HG03139 (cell line): Measurements from ENCODE around the gene SMARCA4.

Experiments
- ATAC-seq: cut with Tn5 transposase; IDR thresholded peaks from one replicate; pipeline ENCODE4 v1.9.1; 2021; ENCODE audit not compliant: unreplicated experiment

SMARCA4 gene

DNA sequence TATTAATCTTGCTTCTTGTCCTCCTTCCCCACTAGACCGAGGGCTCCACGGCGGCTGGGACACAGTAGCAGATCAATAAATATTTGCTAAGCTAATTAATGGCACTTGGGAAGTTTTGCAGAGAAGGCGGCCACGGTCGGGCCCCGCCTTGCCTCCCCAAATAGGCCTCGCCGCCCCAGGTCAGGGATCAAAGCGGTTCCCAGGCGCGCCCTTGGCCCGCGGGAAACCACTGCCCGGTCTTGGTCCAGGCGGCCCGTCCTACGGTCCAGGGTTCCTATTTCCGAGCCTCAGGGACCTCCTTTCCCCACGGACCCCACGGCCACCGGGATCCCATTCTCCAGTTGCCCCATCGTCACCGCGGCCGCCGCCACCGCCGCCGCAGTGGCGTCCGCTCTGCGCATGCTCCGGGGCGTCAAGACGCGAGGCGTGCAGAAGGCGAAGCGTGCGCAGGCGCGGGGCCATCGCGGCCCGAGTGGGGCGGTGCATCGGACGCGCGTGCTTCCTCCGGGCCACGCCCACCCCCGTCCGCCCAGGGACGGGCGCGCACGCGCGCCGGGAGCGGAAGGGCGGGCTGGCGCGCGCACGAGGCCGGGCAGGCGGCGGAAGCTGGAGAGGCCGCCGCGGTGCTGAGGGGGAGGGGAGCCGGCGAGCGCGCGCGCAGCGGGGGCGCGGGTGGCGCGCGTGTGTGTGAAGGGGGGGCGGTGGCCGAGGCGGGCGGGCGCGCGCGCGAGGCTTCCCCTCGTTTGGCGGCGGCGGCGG lies at the start of gene SMARCA4:
SMARCA4 (plus strand) TSS at position 717 of the 759 bp plus-strand sequence. CDS start 23,122 bp downstream, outside the sequence.
- ATAC-seq = peak; percentile 63

DNA sequence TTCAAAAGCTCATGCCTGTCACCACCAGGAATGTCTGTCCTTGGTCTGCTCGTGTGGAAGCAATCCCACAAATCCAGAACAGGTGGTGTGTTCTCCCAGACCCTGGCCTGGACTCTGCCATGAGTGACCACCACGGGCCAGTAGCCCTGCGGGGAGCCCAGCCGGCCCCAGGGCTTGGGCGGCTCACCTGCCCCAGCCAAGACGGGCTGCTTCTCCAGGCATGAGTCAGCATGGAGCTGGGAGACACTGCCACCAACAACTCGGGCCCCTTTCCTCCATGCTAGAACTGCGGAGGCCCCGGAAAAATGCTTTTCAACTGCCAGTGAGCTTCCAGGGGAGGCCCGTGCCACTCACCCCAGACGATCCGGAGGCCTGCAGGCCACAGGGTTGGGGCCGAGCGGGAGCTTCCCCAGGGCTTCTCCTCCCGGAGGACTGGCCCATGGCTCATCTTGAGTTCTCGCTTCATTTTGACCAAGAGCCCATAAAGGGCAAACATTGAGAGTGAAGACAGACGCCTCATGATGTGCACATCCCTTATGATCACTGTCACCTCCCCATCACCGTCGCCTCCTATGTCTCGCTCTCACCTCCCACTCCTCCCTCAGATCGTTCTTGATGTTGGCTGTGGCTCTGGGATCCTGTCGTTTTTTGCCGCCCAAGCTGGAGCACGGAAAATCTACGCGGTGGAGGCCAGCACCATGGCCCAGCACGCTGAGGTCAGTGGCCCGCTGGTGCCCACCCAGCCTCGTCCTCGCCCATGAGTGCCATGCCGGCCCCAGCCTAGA lies 49.1 kb upstream of the SMARCA4 start:
- ATAC-seq = no peak

DNA sequence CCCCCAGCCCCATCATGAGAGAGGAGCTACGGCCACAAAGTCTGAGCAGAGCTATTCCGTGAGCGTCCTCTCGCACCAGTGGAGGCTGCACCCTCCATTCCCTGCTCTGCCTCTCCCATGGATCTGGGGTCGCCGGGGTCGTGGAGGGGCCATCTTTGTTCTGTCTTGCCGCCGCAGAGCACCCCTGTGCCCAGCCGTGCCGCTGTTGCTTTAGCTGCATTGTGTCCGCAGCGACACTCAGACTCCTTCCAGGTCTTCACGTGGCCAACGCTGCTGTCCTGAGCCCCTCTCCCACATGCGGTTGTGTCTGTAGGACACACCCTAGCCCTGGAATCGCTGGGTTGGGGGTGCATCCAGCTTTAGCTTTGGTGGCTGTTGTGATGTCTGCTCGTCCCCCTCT lies 48.2 kb upstream of the SMARCA4 start:
- no peak for ATAC-seq

DNA sequence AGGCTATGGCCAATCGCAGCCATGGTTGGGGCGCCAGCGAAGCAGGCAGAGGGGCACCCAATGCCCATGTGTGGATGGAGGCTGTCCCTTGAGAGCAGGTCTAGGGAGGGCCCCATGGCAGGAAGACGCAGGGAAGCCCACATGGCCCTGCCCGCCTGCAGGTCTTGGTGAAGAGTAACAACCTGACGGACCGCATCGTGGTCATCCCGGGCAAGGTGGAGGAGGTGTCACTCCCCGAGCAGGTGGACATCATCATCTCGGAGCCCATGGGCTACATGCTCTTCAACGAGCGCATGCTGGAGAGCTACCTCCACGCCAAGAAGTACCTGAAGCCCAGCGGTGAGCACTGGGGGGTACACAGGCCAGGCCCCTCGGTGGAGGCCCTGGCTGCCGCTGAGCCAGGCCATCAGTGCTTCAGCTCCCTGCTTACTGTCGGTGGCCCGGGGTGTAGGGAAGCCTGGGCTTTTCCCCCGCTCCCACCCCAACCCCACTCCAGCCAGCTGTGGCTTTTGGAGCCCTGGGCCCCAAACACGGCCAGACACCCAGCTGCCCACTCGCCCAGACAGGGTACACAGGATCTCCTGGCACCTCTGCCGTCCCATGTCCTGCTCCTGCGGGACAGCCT lies 47.0 kb upstream of the SMARCA4 start:
- no peak for ATAC-seq

DNA sequence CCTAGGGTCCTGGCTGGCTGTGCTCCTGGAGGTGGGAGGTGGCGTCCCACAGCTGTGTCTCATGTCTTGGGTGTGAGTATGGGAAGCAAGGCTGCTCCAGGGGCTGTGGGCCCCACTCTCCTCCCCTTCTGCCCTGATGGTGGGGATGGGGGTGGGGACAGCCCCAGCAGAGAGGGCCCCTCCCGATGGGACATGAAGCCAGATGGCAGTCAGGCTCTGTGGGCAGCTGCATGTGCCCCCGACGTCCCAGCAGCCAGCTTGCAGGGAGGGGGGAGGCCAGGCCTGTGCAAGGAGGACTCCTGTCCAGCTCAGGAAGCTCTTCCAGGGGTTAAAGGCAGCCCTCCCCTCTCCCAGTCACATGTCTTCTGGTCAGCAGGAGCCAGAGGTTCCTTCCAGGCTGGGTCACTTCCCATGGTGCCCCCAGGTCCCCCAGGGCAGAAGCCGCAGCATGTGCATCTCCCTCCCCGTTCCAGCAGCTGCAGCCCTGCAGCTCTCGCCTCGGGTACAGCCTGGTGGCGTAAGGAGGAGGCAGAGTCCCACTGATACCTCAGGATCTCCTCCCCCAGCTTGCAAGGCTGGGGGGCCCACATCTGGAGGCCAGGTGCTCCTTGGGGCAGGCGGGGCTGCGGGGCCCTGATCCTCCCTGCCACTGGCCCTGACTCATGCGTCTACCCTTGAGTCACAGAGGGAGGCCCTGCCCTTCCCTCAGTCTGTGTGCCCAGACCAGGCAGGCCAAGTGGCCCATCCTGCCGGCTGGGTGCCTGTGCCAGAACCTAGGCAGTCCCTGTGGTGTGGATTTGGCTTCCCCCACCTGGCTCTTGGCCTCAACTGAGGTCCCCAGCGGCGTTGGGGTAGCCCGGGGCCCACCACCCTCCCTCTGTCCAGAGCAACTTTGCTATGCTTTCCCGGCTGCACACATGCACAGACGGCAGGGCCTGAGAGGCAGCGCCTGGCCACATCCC lies 45.4 kb upstream of the SMARCA4 start:
- ATAC-seq = no peak

DNA sequence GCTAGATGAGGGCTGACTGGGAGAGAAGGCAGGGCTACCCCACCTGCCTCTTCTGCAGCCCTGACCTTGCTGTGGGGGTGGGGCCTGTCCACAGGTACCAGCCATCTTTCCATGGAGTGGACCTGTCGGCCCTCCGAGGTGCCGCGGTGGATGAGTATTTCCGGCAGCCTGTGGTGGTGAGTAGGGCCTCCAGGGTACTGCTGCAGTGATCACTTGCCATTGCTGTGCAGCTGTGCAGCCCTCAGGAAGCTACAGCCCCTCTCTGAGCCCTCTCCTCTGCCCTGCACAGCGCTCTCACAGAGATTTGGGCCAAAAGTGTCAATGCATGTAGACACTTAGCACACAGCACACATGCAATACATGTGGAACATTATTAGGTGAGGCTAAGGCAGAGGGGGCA lies 44.2 kb upstream of the SMARCA4 start:
- no peak for ATAC-seq

DNA sequence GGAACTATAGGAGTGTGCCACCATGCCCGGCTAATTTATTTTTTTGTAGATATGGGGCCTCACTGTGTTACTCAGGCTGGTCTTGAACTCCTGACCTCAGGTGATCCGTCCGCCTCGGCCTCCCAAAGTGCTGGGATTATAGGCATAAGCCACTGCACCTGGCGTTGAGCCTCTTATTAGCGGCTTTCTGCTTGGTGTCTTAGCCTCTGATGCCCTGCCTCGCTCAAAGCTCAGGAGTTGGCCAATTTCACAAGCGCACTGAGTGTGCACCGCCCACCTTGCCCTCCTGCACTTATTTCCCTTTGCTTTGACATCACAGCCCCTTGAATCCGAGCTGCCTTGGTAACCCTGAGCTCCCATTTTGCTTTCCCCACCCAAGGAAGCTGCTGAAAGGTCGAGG lies 42.5 kb upstream of the SMARCA4 start:
- ATAC-seq = no peak

DNA sequence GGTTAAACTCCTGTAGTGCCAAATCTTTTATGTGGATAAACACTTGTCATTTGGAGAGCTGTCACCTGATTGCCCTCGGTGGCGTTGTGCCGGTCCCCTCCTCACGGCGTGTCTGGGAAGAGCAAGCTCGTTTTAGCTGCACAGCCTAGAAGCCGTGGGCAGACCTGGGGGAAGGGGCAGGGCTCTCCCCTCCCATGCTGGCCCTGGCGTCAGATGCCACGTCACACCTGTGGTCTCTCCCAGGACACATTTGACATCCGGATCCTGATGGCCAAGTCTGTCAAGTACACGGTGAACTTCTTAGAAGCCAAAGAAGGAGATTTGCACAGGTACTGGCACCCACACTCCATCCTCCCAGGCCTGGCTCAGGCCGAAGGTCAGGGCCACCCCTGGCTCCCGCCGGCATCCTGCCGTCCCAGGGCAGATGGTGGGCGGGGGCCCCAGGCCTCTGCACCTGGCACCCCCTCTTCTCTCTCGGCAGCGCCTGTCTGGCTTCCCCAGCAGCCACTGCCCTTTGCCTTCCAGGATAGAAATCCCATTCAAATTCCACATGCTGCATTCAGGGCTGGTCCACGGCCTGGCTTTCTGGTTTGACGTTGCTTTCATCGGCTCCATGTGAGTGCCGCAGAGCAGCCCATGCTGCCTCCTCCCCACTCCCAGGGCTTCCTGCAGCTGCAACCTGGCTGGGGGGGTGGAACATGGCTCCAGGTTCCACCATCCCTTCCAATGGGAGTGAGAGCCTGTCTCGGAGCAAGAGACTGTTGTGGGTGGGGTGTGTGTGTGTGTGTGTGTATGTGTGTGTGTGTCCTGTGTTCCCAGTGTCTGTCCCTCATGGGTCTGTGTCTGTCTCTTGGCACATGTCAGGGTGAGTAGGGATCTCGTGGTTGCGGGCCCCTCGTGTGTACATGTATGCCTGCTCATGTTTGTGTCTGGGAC lies 41.2 kb upstream of the SMARCA4 start:
- ATAC-seq = no peak

DNA sequence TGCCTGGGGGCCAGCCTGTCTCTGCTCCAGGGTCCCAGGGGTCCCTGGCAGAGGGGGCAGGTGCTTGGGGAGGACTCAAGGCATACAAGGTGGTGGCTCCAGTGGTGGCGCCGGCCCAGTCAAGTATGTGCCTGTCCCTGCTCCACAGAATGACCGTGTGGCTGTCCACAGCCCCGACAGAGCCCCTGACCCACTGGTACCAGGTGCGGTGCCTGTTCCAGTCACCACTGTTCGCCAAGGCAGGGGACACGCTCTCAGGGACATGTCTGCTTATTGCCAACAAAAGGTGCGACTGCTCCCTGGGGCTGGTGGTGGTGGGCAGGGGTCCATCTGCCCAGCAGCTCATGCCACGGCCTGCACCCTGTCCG lies 40.6 kb upstream of the SMARCA4 start:
- no peak for ATAC-seq

DNA sequence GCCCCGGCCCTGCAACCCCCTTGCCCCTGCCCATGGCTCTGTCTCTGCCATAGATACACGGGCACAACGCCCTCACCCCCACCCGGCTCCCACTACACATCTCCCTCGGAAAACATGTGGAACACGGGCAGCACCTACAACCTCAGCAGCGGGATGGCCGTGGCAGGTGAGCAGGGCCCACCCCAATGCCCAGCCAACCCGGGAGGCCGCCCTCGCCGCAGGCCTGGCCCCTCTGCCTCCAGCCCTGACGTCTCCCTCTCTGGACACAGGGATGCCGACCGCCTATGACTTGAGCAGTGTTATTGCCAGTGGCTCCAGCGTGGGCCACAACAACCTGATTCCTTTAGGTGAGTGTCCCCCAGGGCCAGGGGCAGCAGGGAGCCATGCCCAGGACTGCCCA lies 40.0 kb upstream of the SMARCA4 start:
- ATAC-seq = no peak

DNA sequence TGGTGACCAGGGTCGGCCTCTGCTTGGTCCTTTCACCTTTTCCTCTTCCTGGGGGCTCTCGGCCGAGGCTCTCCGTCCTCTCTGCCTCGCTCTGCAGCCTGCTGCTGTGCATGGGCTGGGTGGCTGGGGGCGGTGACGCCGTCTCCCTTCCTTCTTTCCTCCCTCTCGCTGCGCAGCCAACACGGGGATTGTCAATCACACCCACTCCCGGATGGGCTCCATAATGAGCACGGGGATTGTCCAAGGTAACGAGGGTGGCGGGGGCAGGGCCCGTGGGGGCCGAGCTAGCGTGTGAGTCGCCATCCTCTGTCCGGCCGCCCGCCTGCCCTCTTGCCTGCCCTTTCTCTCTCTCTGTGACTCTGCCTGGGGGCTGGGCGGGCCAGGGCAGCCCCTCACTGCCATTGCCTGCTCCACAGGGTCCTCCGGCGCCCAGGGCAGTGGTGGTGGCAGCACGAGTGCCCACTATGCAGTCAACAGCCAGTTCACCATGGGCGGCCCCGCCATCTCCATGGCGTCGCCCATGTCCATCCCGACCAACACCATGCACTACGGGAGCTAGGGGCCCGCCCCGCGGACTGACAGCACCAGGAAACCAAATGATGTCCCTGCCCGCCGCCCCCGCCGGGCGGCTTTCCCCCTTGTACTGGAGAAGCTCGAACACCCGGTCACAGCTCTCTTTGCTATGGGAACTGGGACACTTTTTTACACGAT lies 39.5 kb upstream of the SMARCA4 start:
- ATAC-seq = no peak

DNA sequence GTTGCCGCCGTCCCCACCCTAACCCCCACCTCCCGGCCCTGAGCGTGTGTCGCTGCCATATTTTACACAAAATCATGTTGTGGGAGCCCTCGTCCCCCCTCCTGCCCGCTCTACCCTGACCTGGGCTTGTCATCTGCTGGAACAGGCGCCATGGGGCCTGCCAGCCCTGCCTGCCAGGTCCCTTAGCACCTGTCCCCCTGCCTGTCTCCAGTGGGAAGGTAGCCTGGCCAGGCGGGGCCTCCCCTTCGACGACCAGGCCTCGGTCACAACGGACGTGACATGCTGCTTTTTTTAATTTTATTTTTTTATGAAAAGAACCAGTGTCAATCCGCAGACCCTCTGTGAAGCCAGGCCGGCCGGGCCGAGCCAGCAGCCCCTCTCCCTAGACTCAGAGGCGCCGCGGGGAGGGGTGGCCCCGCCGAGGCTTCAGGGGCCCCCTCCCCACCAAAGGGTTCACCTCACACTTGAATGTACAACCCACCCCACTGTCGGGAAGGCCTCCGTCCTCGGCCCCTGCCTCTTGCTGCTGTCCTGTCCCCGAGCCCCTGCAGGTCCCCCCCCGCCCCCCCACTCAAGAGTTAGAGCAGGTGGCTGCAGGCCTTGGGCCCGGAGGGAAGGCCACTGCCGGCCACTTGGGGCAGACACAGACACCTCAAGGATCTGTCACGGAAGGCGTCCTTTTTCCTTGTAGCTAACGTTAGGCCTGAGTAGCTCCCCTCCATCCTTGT lies 38.8 kb upstream of the SMARCA4 start:
- ATAC-seq = no peak

DNA sequence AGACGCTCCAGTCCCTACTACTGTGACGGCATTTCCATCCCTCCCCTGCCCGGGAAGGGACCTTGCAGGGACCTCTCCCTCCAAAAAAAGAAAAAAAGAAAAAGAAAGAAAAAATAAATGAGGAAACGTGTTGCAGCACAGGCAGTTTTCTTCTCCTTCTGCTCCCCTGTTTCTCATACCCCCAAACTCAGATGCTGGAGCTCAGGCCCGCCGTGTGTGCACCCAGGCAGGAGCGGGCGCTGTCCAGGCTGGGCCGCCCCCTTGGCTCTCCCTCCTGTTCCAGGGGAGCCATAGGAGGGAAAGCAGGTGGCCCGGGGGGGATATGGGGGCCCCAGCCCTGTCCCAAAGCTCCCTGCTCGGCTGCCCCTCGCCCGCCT lies 38.2 kb upstream of the SMARCA4 start:
- no peak for ATAC-seq

DNA sequence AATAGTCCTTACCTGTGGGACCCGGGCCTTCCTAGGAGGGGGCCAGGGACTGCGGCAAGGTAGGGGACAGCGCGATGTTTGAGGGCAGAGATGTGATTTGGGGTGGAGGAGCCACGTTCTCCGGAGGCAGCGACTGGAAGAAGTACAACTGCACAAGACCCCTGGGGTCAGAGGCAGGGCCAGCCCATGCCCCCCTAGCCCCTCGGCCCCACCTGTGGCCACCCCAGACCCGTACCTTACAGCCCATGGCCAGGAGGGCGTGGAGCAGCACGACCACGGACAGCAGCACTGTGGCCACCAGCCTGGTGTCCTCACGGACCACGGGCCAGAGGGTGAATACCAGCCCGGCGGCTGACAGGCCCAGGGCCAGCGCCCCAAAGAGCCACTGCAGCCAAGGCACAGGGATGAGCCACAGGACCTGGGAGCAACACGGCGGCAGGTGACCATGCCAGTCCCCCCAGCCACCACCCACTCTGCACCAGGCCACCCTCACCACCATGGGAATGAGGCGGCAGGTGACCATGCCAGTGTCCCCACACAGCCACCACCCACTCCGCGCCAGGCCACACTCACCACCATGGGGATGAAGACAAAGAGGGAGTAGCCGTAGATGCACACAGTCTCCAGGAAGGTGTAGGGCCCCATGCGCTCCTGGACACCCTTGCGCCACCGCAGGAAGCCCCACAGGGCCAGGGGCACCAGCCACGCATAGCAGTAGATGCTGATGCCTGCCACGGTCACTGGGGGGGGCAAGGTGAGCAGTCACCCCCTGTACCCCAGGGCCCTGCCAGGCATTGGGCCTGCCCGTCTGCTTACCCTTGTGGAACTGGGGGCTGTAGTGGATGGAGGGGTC lies 37.3 kb upstream of the SMARCA4 start:
- no peak for ATAC-seq

DNA sequence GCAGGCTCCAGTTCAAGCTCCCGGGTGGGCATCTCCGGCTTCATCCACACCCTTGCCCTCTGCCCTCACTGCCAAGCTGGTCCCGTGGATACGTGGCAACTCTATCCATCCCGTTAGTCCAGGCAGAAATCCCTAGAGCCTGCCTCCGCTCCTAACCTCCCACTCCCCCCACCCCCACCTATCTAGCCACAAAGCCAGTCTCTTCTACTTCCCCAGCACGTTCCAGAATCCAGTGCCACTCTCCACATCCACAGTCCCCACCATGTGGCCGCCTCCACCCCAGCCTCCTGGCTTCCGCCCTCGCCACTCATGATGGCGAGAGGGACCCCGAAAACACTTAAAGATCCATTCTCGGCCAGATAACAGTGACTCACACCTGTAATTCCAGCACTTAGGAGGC lies 36.2 kb upstream of the SMARCA4 start:
- no peak for ATAC-seq

DNA sequence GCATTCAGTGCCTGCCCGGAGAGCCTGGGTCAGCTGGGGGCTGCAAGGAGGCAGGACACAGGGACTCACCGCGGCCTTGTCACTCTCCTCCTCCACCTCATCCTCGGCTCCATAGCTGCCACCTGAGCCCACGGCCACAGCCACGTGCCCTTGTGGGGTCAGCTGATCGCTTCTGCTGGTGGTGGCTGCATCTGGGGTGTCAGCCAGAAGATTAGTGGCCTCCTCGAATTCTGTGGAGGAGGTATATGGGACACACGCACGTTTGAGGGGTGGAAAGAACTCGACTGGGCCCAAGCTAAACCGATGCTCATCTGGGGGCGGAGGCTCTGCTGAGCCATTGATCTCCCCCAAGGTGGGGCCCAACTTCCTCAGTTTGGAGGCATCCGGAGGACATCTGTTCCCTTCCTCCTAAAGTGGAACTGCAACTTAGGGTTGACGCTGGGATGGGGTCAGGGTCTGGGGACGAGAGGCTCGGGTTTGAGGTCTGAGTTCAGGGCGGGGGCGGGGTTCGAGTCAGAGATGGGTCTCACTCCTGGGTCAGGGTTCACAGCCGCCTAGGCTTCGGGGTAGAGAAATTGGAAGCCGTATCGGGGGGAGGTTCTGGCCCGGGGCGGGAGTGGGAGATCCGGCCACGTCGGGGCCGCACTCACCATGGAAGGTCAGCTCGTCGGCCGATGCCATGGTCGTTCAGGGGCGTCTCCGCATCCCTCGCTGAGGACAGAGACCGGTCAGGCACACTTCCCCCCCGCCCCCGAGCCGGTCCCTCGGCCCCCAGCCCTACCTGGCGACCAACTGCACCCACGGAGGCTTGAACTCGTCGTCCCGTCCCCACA lies 32.9 kb upstream of the SMARCA4 start:
- no peak for ATAC-seq
